Aorta (tissue), 5 donors: Measurements from ENCODE around the gene PTPRM. TPM values are rescaled to one million over a fixed set of nuclear protein-coding genes. Genes with fewer than 3 reads are reported as not detected.
A peak's percentile ranks its signal among the peaks of the same experiment; 100 is the strongest.

Source experiments
- ATAC-seq: fragments of 200-7000 bp; cut with Tn5 transposase; one replicate; pipeline ENCODE4 v1.9.1; 2022; ENCODE audit warnings: moderate library complexity; ENCODE audit not compliant: low FRiP score
- DNase-seq, 2 donors: peaks; one replicate each; pipeline ENCODE4 v3.0.0-alpha.2; 2020
- H3K27ac ChIP-seq, 2 donors: one replicate each; pipeline ENCODE4 v1.5.1; 2013; ENCODE audit warnings: low read length in 2 of 2, mild to moderate bottlenecking in 2 of 2, moderate library complexity in 2 of 2, control low read depth in 1 of 2, inconsistent platforms in 1 of 2, low read depth in 1 of 2
- H3K27me3 ChIP-seq, 2 donors: one replicate each; pipeline ENCODE4 v1.6.1; 2013; ENCODE audit warnings: control low read depth in 1 of 2, low read length in 1 of 2, mild to moderate bottlenecking in 1 of 2, moderate library complexity in 1 of 2; ENCODE audit not compliant: insufficient read depth in 2 of 2, control insufficient read depth in 1 of 2
- H3K36me3 ChIP-seq, 2 donors: one replicate each; pipeline ENCODE4 v1.6.1; 2013; ENCODE audit warnings: control low read depth in 1 of 2, low read length in 1 of 2, mild to moderate bottlenecking in 1 of 2; ENCODE audit not compliant: insufficient read depth in 2 of 2, control insufficient read depth in 1 of 2
- H3K4me1 ChIP-seq, 2 donors: one replicate each; pipeline ENCODE4 v1.6.1; 2013; ENCODE audit warnings: low read length in 2 of 2, control low read depth in 1 of 2, mild to moderate bottlenecking in 1 of 2, moderate library complexity in 1 of 2; ENCODE audit not compliant: insufficient read depth in 2 of 2, control insufficient read depth in 1 of 2
- H3K4me3 ChIP-seq, 2 donors: one replicate each; pipeline ENCODE4 v1.5.1; 2013; ENCODE audit warnings: low read length in 2 of 2, control low read depth in 1 of 2, mild to moderate bottlenecking in 1 of 2
- H3K9me3 ChIP-seq: one replicate; pipeline ENCODE4 v1.6.1; 2013; ENCODE audit warnings: mild to moderate bottlenecking, low read length; ENCODE audit not compliant: control insufficient read depth
- WGBS, 2 donors: extraction: QIAGEN DNeasy Blood & Tissue Kit; methylation state at CpG; one replicate each; pipeline ENCODE4 v1.1.7; 2013; 5-methylcytosine and 5-hydroxymethylcytosine counted together
- intact Hi-C, 2 donors: fragments of 100-400 bp; cut with DNase I; formaldehyde crosslinking; loops; one replicate each; pipeline versions ENCODE4 v1.14.2 to v1.15.0; 2022
- polyA plus RNA-seq, 2 donors: library from polyadenylated mRNA; stranded (reverse); fragments of 200-250 nt; gene quantifications; one replicate each; pipeline ENCODE4 v1.2.3, GENCODE V29; 2013
- total RNA-seq, 2 donors: library from RNA; stranded (reverse); fragmentation: NEBNext Ultra II Directional; extraction: Animal tissue kit (Norgen Biotek cat#: 25700); gene quantifications; one replicate each; pipeline ENCODE4 v1.2.1, GENCODE V29; 2021
- donor health status: healthy with polysubstance abuse.
- donor health status: Bipolar disorder and iron deficiency.
- donor health status: DM: no; HTN: no; CAD: no.
- donor health status: DM: no; HTN: no; CAD: no.
- donor health status: DM: yes; HTN: yes; CAD: no.

Gene PTPRM
- total and polyA plus RNA-seq, 4 donors = 10.6 to 98.9 (median 65.6) TPM

DNA sequence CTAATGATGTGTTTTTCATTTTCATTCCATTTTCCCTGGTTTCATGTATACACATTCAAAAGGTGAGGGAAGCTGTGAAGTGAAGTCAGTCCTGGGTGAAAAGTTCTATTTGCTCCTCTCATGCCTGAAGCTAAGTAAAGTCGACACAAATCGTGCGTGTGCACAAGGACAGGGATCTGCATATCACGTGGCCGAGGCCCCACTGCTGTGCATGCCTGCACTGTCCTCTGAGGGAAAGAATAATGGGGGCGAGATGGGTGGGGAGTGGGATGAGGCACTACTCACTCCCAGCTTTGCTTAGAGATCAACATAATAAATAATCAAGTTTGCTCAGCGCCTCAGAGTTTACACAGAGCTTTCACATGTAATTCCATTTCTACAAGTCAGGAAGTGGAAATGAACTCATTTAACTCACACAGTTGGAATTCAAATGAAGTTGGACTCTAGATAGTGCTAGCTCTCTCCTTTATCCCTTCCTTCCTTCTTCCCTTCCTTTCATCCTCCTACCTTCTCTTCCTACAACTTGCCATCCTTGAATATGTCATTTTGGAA lies 5.1 kb upstream of the PTPRM start:
- Histone ChIP-seq H3K9me3 (no peaks in the 10 kb centered on the region), H3K36me3 (no peaks in the 10 kb centered on the region), H3K27me3 (no peaks in the 10 kb centered on the region), H3K4me3 (no peak overlapping the region), H3K27ac (no peak overlapping the region), H3K4me1 (no peaks in the 10 kb centered on the region)
- intact Hi-C loops = no loop called here
- DNase-seq (no peak), ATAC-seq (no peak)
- 82 to 85% methylated on average over 7 of the region's 7 CpGs for WGBS, 2 donors

DNA sequence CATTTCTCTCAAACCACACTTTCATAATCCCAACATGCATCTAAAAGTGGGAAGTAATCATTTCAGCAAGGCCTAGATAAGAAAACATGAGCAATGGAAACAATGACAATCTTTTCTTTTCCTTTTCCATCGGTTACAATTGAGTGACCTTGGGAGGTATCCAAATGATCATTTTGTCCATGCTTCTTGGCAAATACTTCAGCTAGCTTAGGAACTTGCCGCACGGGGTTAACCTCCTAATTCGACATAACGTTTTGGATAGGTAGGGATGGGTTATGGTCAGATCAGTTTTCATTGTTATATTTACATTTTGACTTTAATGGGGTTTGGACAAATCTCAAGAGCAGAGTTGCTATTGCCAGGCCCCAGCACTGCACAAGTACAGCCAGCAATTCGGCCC lies 4.6 kb upstream of the PTPRM start:
- WGBS, 2 donors = 76 to 80% methylated on average over 6 of the region's 6 CpGs
- no peak for DNase-seq

DNA sequence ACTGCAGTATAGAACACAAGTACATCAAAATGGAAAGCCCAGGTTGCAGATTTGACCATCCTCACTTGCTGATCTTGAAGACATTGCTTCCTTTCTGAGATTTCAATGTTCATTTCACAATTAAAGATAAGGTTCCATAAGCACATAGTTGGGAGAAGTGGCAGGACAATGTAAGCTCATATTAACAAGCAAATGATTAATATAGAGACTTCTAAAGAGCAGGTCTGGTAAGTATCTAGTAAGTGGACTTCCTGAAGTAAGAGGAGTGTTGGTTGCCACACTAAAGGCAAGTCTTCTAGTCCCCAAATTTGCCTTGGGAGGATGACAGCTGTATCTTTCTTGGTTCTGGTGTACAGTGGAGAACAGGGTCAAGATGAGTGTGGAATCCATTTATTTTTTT lies 1.4 kb upstream of the PTPRM start:
- Histone ChIP-seq H3K36me3 (no peaks in the 10 kb centered on the region), H3K27me3 (no peaks in the 10 kb centered on the region), H3K27ac (peak overlapping the region; percentile 17 to 92), H3K9me3 (no peaks in the 10 kb centered on the region), H3K4me3 (no peak overlapping the region), H3K4me1 (no peaks in the 10 kb centered on the region)
- DNase-seq (no peak), ATAC-seq (no peak)
- intact Hi-C loops = loop anchor here (2.0 to 5.0 kb wide), 4 partner anchors 43 to 293 kb away; no protein-coding TSS in a partner anchor

More for the DNA sequence above, 4.6 kb upstream of the PTPRM start:
- no peaks in the 10 kb centered on the region for H3K36me3 ChIP-seq
- no peaks in the 10 kb centered on the region for H3K9me3 ChIP-seq
- H3K4me3 ChIP-seq = no peak overlapping the region
- intact Hi-C loops = no loop called here
- H3K4me1 ChIP-seq = no peaks in the 10 kb centered on the region
- ATAC-seq = no peak
- H3K27ac ChIP-seq = no peak overlapping the region
- no peaks in the 10 kb centered on the region for H3K27me3 ChIP-seq

DNA sequence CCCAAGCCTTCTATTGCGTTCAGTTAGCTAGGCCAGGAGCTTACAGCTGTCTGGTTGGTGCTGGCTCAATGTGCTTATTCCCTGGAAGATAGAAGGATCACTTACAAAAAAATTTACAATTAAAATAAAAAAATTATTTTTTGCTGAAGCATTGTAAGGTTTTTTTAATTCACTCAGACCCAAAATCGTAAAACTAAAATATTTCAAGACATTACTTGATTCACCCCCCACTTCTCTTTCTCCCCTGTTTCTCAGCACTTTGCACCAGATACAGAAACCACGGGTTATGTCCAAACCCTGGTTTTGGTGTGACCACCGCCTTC lies 911 bp upstream of the PTPRM start:
- WGBS, 2 donors = 2 to 3% methylated on average over 4 of the region's 4 CpGs
- no peaks in the 10 kb centered on the region for H3K9me3 ChIP-seq
- ATAC-seq = no peak

DNA sequence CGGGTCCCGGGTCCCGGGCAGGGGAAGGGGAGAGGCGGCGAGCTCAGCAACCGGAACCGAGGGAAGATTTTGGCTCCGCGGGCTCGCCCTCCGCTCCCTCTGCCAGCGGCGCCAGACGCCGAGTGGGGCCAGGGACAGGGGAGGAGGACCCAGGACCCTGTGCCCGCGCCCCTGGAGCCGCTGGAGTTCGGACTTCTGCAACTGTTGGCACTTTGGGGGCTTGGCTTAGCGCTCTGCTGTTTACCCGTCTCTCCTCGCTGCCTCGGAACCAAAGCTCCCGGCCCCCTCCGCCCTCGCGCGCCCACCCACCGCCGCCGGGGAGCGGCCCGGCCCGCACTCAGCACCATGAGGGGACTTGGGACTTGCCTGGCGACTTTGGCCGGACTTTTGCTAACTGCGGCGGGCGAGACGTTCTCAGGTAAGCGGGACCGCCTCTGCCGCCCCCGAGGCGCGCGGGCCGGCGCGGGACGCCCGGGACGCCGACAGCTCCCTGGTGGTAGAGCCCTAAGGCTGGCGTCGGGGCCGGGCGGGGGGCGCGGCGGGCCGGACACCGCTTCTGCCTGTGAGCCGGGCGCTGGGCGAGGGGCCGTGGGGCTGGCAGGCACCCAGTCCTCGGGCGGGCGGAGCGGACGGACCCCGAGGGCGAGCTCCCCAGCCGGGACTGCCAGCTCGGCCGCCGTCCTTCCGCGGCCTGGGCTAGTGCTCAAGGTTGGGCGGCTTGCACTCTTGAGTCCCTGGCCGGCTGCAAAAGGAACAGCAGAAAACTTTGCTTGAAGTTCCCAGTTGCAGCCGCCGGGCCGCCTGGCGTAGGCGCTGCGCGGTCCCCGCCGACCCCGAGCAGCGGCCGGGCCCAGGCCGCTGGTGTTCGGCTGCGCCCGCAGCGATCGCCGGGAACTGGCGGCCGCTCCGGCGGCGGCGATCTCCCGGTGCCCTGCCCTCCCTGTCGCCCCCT lies 634 bp downstream of the PTPRM start:
- Histone ChIP-seq H3K27ac (peak overlapping the region; percentile 76 to 84), H3K9me3 (no peaks in the 10 kb centered on the region), H3K4me1 (no peaks in the 10 kb centered on the region), H3K4me3 (peak overlapping the region; percentile 89 to 92), H3K36me3 (no peaks in the 10 kb centered on the region), H3K27me3 (no peaks in the 10 kb centered on the region)
- DNase-seq = peak; percentile 77 to 85
- intact Hi-C loops = loop anchor here (2.0 to 5.0 kb wide), 4 partner anchors 41 to 295 kb away; no protein-coding TSS in a partner anchor
- WGBS, 2 donors = 1% methylated on average over 78 to 109 of the region's 109 CpGs
- peak; percentile 37 for ATAC-seq

More for the DNA sequence above, 911 bp upstream of the PTPRM start:
- H3K4me3 ChIP-seq = peak overlapping the region; percentile 83 to 92
- H3K27ac ChIP-seq = peak overlapping the region; percentile 97 to 99
- H3K36me3 ChIP-seq = no peaks in the 10 kb centered on the region
- H3K4me1 ChIP-seq = no peaks in the 10 kb centered on the region
- intact Hi-C loops = loop anchor here (2.0 to 5.0 kb wide), 4 partner anchors 43 to 294 kb away; no protein-coding TSS in a partner anchor
- H3K27me3 ChIP-seq = no peaks in the 10 kb centered on the region
- DNase-seq = no peak

DNA sequence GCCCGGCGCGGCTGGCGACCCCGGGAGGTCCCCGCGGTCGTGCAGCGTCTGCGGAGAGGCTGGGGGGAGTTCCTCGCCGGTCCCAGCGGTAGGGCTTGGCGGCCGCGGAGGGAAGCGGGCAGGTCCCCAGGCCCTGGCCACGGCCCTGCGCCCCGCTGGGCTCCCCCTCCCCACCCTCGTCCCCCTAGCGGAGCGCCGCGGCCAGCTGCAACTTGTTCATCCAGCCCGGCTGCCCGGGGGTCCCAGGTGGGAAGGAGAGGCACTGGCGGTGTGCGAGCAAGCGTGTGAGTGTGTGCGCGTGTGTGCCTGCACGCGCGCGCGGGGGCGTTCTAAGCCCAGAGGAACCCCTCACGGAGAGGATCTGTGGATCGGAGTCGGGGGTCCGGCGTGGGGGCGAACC lies 1.3 kb downstream of the PTPRM start:
- ATAC-seq = peak; percentile 12
- H3K4me3 ChIP-seq = peak overlapping the region; percentile 89 to 92
- H3K27me3 ChIP-seq = no peaks in the 10 kb centered on the region
- H3K36me3 ChIP-seq = no peaks in the 10 kb centered on the region
- peak overlapping the region; percentile 76 to 84 for H3K27ac ChIP-seq
- intact Hi-C loops = loop anchor here (5.0 kb wide), 3 partner anchors 184 to 296 kb away; no protein-coding TSS in a partner anchor
- WGBS, 2 donors = 1% methylated on average over 39 to 44 of the region's 44 CpGs
- H3K4me1 ChIP-seq = no peaks in the 10 kb centered on the region
- DNase-seq = peak; percentile 66 to 87
- H3K9me3 ChIP-seq = no peaks in the 10 kb centered on the region

DNA sequence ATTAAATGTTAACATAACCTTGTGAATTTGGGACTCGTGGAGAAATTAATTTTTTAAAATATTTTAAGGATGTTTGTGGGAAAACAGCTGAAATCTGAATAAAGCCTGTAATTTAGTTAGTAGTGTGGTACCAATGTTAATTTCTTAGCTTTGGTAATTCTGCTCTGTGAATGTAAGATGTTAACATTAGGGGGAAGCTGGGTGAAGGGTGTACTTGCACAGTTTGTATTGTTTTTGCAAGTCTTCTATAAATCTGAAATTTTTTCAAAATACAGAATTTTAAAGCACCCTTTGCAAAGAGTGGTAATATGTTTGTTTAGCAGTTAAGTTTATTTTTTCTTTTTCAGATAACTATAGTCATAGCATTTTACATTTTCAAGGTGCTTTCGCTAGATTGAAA lies 4.5 kb downstream of the PTPRM start:
- H3K4me1 ChIP-seq = peaks cover 0 to 3% of the 10 kb centered on the region in 2 donors
- DNase-seq = no peak
- H3K9me3 ChIP-seq = no peaks in the 10 kb centered on the region
- no peaks in the 10 kb centered on the region for H3K27me3 ChIP-seq
- H3K36me3 ChIP-seq = no peaks in the 10 kb centered on the region
- H3K27ac ChIP-seq = no peak overlapping the region
- ATAC-seq = no peak
- intact Hi-C loops = loop anchor here in 1 of 2 donors (5.0 kb wide), 1 partner anchor 36 kb away; no protein-coding TSS in a partner anchor
- no peak overlapping the region for H3K4me3 ChIP-seq
- WGBS, 2 donors = 87 to 91% methylated on average over 2 of the region's 2 CpGs

DNA sequence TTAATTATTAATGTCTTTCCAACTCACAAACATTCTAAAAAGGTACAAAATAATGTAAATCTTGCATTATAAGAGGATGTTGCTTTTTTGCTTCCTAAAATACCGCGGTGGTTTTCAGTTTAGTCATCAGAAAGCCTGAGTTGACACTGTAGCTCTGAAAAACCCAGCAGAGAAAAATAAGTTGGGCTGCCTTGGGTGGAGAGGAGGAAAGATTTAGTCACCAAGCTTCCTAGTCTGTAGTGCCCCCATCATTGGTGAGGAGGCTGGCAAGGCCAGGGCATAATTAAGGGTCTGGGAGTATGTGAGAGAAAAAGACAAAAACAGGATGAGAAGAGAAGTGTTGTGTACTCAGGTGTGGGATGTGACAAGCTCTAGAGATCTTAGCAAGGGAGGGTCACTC lies 5.7 kb downstream of the PTPRM start:
- no peaks in the 10 kb centered on the region for H3K27me3 ChIP-seq
- peaks cover 0 to 3% of the 10 kb centered on the region in 2 donors for H3K4me1 ChIP-seq
- DNase-seq (peak in 1 of 2 donors; percentile 62), ATAC-seq (no peak)
- peak overlapping the region in 1 of 2 donors; percentile 20 for H3K27ac ChIP-seq
- intact Hi-C loops = loop anchor here in 1 of 2 donors (5.0 kb wide), 1 partner anchor 34 kb away; no protein-coding TSS in a partner anchor
- no peak overlapping the region for H3K4me3 ChIP-seq
- H3K9me3 ChIP-seq = no peaks in the 10 kb centered on the region
- WGBS, 2 donors = 1 to 3% methylated on average over 2 of the region's 2 CpGs
- no peaks in the 10 kb centered on the region for H3K36me3 ChIP-seq
